DMS53 treated with DMSO at 0.1 percent for 48 hours (cell line): Measurements from ENCODE around the gene ARL8A.
"Not testable (repeated sequence)": the region's sequence is repeated elsewhere in the genome, so short reads cannot be mapped to it uniquely, and the experiment has no call there.

Source experiments
- DNase-seq: peaks from one replicate; lab custom pipeline; 2025; ENCODE audit not compliant: unreplicated experiment; lab: John Stamatoyannopoulos, UW

ARL8A gene

GRCh38 chr1:202141468-202141867 lies 3.1 kb downstream of the ARL8A start:
- DNase-seq, result not testable (repeated sequence)

- no peak for DNase-seq
Observed at GRCh38 chr1:202140833-202141232, 3.7 kb downstream of the ARL8A start.

GRCh38 chr1:202135221-202135721 lies 9.3 kb downstream of the ARL8A start:
- DNase-seq, result peak; percentile 83

GRCh38 chr1:202134645-202135172 lies 9.8 kb downstream of the ARL8A start:
- DNase-seq, result no peak

GRCh38 chr1:202133989-202134388 lies 10.5 kb downstream of the ARL8A start:
- DNase-seq, result no peak

GRCh38 chr1:202133496-202133895 lies 11.0 kb downstream of the ARL8A start:
- no peak for DNase-seq

GRCh38 chr1:202133001-202133400 lies 11.5 kb downstream of the ARL8A start:
- no peak for DNase-seq

- DNase-seq, result no peak
Observed at GRCh38 chr1:202131956-202132821, 12.3 kb downstream of the ARL8A start.

- no peak for DNase-seq
Observed at GRCh38 chr1:202130816-202131522, 13.6 kb downstream of the ARL8A start.

- DNase-seq, result no peak
Observed at GRCh38 chr1:202130297-202130721, 14.2 kb downstream of the ARL8A start.

- DNase-seq, result no peak
Observed at GRCh38 chr1:202129453-202130296, 14.9 kb downstream of the ARL8A start.

- no peak for DNase-seq
Observed at GRCh38 chr1:202127836-202128622, 16.5 kb downstream of the ARL8A start.

GRCh38 chr1:202127061-202127460 lies 17.5 kb downstream of the ARL8A start:
- DNase-seq, result no peak

GRCh38 chr1:202126426-202126825 lies 18.1 kb downstream of the ARL8A start:
- no peak for DNase-seq

GRCh38 chr1:202125611-202126010 lies 18.9 kb downstream of the ARL8A start:
- DNase-seq, result no peak

- DNase-seq, result no peak
Observed at GRCh38 chr1:202124142-202124541, 20.4 kb downstream of the ARL8A start.

GRCh38 chr1:202123336-202123813 lies 21.2 kb downstream of the ARL8A start:
- no peak for DNase-seq

- peak; percentile 69 for DNase-seq
Observed at GRCh38 chr1:202122639-202123335, 21.8 kb downstream of the ARL8A start, which contains the start of gene GPR37L1. GPR37L1 (plus strand) TSS chr1:202122917; CDS start chr1:202122964, 47 bp downstream.

- DNase-seq, result no peak
Observed at GRCh38 chr1:202121006-202121405, 23.5 kb downstream of the ARL8A start.
